HG03460 (cell line): ENCODE measurements around the gene LMAN2L.
A peak's percentile ranks its signal among the peaks of the same experiment; 100 is the strongest.

Experiments used
- ATAC-seq: cut with Tn5 transposase; IDR thresholded peaks from one replicate; pipeline ENCODE4 v1.9.1; 2021; ENCODE audit not compliant: unreplicated experiment

LMAN2L gene

GRCh38 chr2:96739633-96740428 lies at the start of gene LMAN2L:
Gene LMAN2L (minus strand): TSS chr2:96740064. CDS start chr2:96740040, 24 bp downstream.
- ATAC-seq, result peak; percentile 99

- no peak for ATAC-seq
Measured at GRCh38 chr2:96789245-96789617, 49.4 kb upstream of the LMAN2L start.

GRCh38 chr2:96788442-96789244 lies 48.8 kb upstream of the LMAN2L start:
- no peak for ATAC-seq

GRCh38 chr2:96787411-96787810 lies 47.5 kb upstream of the LMAN2L start:
- ATAC-seq, result no peak

GRCh38 chr2:96783388-96783787 lies 43.5 kb upstream of the LMAN2L start:
- ATAC-seq, result no peak

GRCh38 chr2:96775160-96775559 lies 35.3 kb upstream of the LMAN2L start:
- no peak for ATAC-seq

- ATAC-seq, result no peak
Measured at GRCh38 chr2:96773922-96774321, 34.1 kb upstream of the LMAN2L start.

- no peak for ATAC-seq
Measured at GRCh38 chr2:96772903-96773671, 33.2 kb upstream of the LMAN2L start.

- ATAC-seq, result no peak
Measured at GRCh38 chr2:96771796-96772618, 32.1 kb upstream of the LMAN2L start.

- no peak for ATAC-seq
Measured at GRCh38 chr2:96770442-96771202, 30.8 kb upstream of the LMAN2L start.

- no peak for ATAC-seq
Measured at GRCh38 chr2:96769814-96770213, 29.9 kb upstream of the LMAN2L start.

GRCh38 chr2:96768083-96768561 lies 28.3 kb upstream of the LMAN2L start:
- no peak for ATAC-seq

- ATAC-seq, result no peak
Measured at GRCh38 chr2:96767135-96767871, 27.4 kb upstream of the LMAN2L start.

- no peak for ATAC-seq
Measured at GRCh38 chr2:96764253-96764637, 24.4 kb upstream of the LMAN2L start.

GRCh38 chr2:96763511-96764252 lies 23.8 kb upstream of the LMAN2L start:
- ATAC-seq, result no peak

- ATAC-seq, result no peak
Measured at GRCh38 chr2:96762529-96763311, 22.9 kb upstream of the LMAN2L start.

- ATAC-seq, result peak; percentile 19
Measured at GRCh38 chr2:96760986-96761832, 21.3 kb upstream of the LMAN2L start.
